Transverse colon (tissue), 3 donors: ENCODE measurements around the gene SLC16A12.

ENCODE experiments used
- CTCF ChIP-seq, 5 experiments: fragments of 200-600 bp in 3 of 5; fragments of 450-650 bp in 2 of 5; sonication (generic) in 3 of 5; IDR thresholded peaks; 1 replicate in 2 of 5; 2 replicates in 3 of 5; pipeline ENCODE4 v1.5.1; 2016 to 2017; ENCODE audit warnings: antibody characterized with exemption in 5 of 5, inconsistent platforms in 3 of 5, mild to moderate bottlenecking in 2 of 5, moderate library complexity in 1 of 5
- EP300 ChIP-seq: sonication (generic); formaldehyde crosslinking; IDR thresholded peaks from one replicate; pipeline ENCODE4 v1.6.1; 2017; ENCODE audit warnings: antibody characterized with exemption, low read depth
- POLR2A ChIP-seq: fragments of 450-650 bp; IDR thresholded peaks from one replicate; pipeline ENCODE4 v1.6.1; 2016; ENCODE audit warnings: antibody characterized with exemption, mild to moderate bottlenecking, moderate library complexity

- TF ChIP-seq CTCF (IDR thresholded peaks at IDR 0.05) (no peak), EP300 (no peak), POLR2A (no peak)
These were observed 21.2 kb upstream of the SLC16A12 start for GRCh38 chr10:89556600-89556999.
